HG03457 (cell line): ENCODE data around the gene COL6A3.

Experiments
- ATAC-seq: cut with Tn5 transposase; IDR thresholded peaks from one replicate; pipeline ENCODE4 v1.9.1; 2021; ENCODE audit warnings: moderate number of reproducible peaks; ENCODE audit not compliant: unreplicated experiment

Gene COL6A3

DNA sequence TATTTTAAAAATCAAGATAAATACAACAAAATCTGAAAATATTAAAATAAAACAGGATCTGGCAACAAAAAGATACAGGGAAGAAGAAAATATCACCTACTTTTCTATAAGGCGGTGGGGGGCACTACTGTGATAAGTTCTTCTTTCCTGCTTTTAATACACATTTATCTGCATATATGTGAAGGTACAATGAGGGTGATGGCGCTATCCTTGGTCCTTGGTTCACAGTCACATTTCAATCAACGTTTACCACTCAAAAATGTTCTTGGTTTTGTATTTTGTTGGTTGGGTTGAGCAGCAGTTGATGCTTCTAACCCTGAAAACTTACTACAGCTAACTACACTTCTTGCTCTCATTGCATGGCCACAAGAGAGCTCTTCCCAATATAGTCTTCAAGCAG is 112.4 kb downstream of the COL6A3 start:
- no peak for ATAC-seq

DNA sequence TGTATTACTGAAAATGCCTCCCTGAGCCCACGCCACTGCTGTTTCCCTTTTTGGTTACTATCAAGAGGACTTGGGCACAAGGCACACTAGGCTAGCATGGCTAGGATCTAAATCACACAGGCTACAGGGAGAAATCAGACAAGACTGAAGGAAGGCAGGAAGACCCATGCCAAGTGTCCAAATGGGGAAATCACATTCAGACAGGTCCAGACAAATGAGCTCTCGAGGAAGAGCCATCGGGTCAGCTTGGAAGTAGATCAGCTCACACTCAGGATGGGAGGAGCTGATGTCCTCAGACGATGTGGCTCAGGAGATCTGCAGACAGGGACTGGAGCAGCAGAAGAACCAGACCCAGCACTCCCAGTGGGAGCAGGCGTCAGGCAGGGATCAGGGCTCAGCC is 113.2 kb downstream of the COL6A3 start:
- no peak for ATAC-seq

DNA sequence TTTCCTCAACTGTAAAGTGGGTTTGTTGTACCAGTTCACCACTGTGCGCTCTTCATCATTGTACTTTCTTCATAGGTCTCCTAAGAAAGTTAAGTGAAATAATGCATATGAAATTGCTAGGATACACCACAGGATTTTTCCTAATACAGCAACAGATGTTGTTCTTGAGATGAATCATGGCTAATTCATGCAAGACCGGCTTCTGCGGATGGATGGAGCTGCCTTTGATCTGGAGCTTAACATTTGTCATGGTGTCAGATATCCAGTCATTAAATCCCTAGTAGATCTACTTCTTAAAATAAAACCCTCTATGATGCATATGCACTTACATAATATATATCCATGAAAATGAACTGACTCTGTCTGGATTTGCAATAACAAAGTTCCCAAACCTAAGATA is 114.1 kb downstream of the COL6A3 start:
- no peak for ATAC-seq

DNA sequence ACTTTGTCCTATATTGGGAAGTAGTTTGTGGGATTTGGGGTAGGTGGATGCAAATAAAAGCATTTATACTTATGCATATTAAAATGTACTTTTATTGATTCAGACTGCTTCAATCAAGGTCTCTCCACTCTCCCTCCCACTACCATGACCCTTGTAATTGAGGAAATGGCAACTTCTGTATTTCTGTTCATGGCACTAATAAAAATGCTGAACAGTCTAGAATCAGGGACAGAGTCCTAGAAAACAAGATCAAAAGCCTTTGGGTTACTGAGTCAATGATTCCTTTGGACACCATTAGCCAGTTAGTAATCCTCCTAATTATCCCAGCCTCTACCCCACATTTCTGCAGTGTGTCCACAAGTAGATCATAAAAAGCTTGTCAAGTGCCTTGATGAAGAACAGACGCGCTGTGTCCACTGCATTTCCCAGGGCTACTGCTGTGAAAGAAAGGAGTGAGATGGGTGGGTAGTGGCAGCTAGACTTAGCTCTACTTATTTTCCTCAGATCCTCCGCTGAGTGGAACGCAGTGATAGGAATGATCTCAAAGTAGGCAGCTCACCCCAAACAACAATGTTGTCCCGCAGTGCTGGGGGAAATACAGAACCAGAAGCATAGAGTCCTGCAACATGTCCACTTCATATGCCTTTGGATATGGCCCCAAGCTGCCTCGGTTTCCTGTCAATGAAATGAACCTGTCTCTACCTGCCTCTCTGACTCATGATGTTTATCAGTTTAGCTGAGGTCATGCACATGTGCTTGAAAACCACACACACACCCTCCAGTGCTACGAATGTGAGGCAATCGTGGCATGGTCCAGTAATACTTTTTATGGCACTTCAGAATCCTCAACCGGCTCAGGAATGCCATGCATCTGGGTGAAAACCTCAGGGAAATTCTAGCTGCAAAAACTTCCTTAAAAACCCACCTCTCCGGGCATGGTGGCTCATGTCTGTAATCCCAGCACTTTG is 115.5 kb downstream of the COL6A3 start:
- ATAC-seq: no peak

DNA sequence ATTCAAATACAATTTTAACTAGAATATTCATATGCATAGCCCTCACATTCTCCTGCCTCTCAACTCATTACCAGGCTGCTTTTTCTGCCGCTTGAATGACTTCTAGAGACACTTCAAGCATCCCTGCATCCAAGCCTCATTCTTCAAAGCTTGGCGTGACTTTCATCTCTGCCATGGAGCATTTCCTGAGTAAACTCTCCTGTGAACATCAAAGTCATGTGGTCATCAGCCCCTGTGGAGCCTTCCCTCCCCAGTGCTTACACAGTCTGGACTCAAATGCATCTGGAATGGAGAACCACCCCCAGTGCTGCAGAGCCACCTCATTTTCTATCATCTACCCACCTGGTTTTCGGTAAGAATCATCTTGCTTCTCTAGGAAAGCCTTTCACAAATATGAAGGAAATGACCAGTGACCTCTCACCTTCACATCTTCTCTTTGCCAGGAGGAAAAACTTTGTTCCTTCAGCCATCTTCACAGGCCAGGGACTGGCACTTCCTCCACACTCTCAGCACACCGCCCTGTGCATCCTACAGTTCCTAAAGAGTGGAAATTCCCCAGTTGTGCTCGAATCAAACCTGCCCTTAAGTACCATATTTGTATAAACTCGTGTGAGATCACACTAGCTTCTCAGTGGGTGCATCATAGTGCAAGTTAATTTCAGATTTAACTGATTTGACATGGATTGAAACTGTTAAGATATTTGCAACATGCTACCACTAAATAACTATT is 116.4 kb downstream of the COL6A3 start:
- no peak for ATAC-seq

DNA sequence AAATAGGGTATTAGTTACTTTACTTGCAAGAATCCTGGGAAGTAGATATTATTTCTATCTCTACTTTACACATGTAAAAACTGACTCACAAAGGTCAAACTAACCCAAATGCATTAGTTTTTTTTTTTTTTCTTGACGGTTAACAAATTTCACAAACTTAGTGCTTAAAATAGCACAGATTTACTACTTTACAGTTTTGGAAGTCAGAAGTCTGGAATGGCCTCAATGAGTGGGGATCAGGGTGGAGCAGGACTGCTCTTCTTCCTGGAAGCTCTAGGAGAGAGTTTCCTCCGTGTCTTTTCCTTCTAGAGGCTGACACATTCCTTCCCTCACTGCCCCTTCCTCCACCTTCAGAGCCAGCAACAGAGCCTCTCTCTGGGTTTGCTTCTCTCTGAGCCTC is 117.2 kb downstream of the COL6A3 start:
- ATAC-seq: no peak

DNA sequence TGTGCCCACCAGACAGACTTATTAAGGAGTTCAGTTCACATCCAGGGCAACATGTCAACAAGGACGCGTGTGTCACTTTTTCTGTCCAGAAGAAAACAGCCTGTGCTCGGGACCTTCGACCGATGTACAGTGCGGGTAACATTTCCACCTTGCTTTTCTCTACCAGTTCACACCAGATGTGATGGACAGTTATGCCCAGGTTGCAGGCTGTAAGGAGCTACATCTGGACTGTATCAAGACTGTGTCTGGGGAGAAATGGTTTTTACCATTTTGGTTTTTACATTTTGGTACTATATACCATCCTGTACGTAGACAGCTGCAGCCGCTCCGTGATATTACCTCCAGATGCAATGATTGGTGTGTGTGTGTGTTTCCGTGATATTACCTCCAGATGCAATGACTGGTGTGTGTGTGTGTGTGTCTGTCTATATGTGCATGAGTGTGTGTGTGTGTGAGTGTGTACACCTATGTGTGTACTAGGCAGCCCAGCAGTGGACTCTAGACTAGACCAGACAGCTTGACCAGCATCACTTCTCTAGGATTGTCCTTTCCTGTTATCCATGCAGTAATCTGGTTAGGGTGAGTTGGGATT is 118.0 kb downstream of the COL6A3 start:
- ATAC-seq: no peak

DNA sequence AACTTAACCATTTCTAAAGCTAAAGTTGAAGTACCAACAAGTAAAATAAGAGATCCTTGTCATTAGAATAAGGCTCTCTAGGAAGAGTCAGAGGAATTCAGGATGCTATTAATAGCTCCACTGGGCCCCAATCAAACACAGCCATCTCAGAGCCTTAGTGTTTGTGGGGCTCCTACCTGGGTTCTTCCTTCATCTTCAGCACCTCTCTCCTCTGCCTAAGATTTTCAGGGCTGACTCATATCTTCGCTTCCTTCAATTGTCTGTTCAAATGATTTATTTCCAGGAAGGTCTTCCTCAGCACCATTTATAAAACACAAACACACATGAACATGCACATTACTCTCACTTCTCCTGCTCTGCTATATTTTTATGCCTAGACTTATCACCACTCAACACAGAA is 119.5 kb downstream of the COL6A3 start:
- ATAC-seq: no peak

DNA sequence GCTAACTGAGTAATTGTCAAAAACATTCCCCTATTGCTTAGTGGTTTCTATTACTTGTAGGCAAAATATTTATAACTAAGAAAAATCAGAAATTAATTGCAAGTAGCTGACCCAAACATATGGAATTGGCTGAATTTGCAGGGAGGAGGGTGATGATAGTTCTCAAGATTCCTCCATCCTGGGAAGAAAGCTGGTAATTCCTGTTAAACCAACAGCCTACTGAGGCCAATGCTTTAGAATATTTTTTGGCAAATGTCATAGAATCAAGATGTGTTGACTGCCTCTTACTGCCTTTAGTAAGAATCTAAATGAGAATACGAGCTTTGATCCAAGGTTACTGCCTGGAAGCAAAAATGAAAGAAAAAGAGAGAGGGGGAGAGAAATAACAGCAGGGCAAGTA is 120.0 kb downstream of the COL6A3 start:
- ATAC-seq: no peak

DNA sequence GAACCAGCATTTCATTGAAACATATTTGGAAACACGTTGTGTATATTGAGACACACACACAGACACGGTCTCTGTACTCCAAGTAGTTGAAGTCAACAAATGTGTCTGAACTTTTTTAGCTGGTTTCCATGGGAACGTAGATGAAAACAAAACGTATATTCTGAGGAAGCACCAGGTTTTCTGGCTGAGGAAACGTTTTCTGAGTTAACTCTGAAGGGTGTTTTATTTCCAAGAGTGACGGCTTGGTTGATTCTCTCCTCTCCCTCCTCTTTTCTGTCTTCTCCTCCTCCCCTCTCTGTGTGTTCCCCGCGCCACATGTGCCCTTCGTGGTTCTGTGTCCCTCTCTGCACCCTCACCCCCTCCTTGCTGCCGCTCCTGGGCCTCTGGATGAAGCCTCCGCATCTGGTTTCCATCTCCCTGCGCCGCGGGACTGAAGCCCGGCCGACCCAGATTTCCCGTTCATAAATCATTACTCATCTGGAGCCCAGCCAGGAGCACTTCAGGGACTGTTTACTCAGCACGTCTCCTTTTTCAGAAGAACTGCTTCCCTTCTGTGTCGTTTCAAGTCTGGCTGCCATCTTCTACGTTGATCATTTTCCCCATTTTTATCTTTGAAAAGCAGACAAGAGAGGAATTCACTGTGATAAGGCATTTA is 122.7 kb downstream of the COL6A3 start:
- no peak for ATAC-seq

DNA sequence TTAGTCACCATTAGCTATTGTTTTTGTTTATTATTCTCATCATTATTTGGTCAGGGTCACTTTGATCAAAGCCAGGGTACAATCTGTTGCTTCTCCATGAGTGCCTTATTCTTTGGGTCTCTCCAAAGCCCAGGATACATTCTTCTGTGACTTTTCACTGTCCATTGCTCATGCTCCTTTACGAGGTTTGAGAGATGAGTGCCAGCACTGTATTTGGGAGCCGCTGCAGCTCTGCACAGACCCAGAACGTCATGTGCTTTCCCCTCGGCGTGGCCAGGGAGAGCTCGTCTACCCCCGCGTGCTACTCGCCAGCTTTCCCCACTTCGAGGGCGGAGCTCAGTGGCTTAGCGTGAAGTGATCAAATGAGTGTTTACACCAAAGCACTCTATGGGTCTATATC is 123.7 kb downstream of the COL6A3 start:
- ATAC-seq: no peak

DNA sequence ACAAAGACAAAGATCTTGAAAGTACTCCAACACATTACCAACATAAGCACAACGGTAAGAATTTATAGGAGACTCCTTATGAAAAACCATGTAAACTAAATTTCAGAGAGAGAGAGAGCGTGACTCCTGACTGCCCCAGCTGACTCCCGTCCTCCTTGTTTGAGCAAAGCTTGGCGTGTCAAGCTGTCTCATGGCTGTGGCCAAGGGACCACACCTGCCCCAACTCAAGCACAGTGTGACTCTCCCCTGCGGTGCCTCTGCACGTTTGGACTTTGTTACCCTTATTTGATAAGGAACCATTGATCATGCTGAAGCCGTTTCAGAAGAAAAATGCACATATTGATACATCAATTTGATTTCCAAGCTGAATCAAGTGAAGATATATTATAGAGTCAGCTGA is 124.8 kb downstream of the COL6A3 start:
- no peak for ATAC-seq

DNA sequence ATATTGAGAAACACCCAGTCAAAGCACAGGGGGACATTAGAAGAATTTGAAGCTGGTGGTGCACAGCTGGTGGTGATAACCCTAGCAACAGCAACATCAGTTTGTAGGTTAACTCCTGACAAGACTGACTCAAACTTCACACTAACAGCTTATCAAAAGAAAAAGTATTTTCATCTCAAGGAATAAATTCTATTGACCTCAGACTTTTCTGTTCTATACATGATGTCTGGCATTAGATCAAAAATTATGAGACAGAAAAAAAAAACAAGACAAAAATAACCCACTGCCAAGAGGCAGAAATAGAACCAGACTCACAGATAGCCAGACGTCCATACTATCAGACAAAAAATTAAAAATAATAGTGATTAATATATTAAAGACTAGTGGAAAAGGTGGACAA is 126.1 kb downstream of the COL6A3 start:
- no peak for ATAC-seq

DNA sequence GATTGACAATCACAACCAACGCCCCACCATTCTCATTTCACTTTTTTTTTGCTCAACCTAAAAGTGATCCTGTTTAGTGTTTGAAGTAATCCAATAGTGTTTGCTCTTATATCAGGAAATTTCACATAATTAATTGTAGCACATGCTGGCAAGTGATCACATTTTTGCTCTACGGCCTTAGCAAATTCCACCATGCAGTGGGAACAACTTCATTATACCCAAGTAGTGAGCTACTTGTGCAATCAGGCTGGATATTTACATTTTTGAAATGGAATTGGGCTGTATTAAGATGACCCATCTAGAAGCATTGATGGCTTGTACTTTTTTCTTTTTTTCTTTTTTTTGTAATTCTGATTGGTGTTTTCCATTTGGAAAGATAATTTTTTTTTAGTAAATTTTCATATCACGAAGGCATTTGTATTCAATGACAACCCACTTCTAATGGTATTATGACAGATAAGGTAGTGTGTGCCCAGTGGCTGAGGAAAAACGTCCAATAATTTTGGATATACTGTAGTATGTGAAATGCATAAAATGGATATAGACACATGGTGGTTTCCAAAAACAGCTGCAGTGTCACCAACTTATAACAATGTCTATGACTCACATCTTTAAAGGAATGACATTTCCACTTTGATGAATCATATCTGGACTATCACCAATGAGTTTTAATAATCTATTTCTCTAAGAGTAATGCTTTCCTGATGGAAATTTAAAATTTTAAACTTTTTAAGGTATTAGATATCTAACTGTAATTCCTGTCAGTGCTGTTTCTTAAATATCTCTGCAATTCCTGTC is 130.6 kb downstream of the COL6A3 start:
- no peak for ATAC-seq

DNA sequence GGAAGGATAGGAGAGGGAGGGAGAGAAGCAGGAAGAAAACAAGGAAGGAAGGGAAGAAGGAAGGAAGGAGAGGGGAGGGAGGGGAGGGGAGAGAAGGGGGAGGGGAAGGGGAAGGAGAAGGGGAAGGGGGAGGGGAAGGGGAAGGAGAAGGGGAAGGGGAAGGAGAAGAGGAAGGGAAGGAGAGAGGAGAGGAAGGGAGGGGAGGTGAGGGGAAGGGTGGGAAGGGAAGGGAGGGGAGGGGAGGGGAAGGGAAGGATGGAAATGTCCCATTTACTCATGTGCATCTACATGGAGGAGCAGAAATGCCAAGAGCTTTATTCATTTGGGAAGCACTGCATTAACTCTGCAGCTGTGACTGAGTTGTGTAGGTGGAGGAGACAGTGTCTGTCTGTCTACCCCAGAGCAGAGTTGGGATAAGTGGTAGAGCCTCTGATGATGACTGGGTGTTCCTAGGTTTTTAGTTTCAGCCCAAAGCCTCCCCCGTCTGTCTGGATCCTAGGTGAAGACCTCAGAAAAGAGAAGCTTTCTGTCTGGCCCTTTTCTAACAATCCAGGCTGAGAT is 131.3 kb downstream of the COL6A3 start:
- no peak for ATAC-seq

DNA sequence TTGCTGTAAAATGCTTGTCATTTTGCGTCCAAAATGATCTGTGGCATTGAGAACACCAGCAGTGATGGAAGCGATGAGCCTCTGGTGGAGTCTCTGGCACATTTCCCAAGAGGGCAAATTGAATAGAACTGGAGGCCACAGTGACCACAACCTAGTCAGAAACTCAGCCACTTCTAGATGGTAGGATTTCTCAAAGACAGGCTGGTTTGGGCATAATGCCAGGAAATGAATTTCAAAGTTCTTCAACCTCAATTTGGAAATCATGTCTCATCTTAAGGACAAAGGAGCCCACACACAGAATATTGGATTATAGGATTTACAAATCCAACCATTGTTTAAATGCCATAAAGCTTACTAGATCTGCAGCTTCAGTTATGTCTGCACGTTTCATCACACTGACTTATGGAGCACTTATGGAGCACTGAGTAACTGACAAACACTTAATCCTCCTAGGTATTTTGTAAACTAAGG is 132.1 kb downstream of the COL6A3 start:
- ATAC-seq: no peak

DNA sequence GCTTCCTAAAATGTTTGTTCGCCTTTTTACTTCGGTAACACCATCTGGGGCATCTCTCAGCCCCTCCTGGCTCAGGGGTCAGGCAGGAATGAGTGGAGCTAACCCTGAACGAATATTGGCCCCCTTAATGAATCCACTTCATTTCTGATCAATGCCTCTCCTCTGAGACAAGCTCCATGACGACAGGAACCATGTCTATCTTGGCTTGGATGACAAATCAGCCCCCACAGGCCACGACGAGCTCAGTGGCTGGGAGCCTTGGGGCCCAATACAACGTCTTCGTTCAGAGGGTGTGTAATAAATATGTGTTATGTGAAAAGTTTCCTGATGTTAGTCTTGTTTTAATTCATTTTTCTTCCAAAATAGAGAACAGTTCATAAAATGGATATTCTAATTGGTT is 133.0 kb downstream of the COL6A3 start:
- no peak for ATAC-seq

DNA sequence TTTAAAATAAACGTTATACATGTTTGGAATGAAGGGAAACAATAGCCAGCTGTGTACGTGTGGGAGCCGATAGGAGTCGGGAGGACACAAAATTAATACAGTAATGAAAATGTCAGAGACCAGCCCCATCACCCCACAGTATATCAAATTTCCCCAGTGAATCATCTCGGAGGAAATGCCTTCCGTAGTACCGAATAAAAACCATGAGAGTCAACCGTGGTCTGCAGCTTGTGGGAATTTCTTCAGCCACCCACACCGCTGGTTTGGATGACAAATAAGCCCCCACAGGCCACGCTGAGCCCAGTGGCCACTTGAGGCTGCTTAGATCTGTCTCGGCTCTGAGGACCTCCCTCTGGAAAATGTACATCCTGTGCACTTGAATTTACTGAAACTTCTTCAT is 133.7 kb downstream of the COL6A3 start:
- ATAC-seq: no peak

DNA sequence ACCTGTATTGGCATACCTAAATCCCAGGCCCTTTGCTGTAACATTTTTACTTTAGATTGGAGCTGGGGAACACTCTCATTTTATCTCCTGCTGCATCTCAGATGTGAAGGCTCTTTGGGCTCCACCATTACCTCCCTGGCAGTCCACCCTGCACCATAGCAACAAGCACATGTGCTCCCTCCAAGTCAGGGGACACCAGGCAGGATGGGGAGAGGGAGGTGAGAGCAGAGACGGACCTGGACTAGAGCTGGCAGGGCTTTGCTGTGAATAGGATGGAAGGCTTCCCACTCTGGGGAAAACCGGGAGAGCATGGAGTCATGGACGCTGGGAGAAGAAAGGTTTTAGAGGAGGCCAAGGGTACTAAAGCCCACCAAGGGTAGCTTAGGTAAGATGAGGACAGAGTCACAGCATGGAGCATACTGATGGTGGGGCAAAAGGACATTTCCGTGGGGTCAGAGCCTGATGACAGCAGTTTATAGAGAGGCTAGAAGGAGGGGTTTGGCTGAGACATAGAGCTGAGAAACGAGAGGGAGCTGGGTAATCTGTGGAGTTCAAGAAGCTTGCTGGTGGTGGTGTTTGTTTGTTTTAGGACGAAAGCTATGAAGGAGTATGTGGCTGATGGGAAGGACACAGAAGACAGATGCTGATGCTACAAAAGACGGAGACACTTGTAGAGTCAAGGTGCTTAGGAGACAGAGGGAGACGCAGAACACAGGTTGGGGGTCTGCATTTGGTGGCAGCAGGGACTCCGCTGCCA is 134.8 kb downstream of the COL6A3 start:
- ATAC-seq: no peak
